ENCODE measurements around the gene GPR146. TPM values are rescaled to one million over a fixed set of nuclear protein-coding genes. Genes with fewer than 3 reads are reported as not detected.
A peak's percentile ranks its signal among the peaks of the same experiment; 100 is the strongest.
"Not testable (repeated sequence)": the region's sequence is repeated elsewhere in the genome, so short reads cannot be mapped to it uniquely, and the experiment has no call there.

Gene GPR146
- total and polyA plus RNA-seq, 9 donors: 2.3 to 4.8 (median 3.2) TPM

GRCh38 chr7:1031716-1032455 lies 12.5 kb upstream of the GPR146 start:
- no peaks in the 10 kb centered on the region for H3K27me3 ChIP-seq (ENCODE audit: control insufficient read depth, insufficient read depth, low read length)
- WGBS (ENCODE audit: insufficient coverage): 90% methylated on average over 19 of the region's 33 CpGs
- no peaks in the 10 kb centered on the region for H3K9me3 ChIP-seq (replicated peaks; ENCODE audit: control insufficient read depth, low read depth, low read length)
- no peak overlapping the region for H3K27ac ChIP-seq (ENCODE audit: low read length)
- no peak for DNase-seq
- H3K36me3 ChIP-seq (ENCODE audit: control insufficient read depth, insufficient read depth, low read length): no peaks in the 10 kb centered on the region
- H3K4me3 ChIP-seq (ENCODE audit: low read length): no peak overlapping the region
- H3K4me1 ChIP-seq (ENCODE audit: control insufficient read depth, insufficient read depth, low read length): peaks cover 19% of the 10 kb centered on the region

- DNase-seq: no peak
- H3K4me3 ChIP-seq (ENCODE audit: low read length): no peak overlapping the region
- H3K36me3 ChIP-seq (ENCODE audit: control insufficient read depth, insufficient read depth, low read length): no peaks in the 10 kb centered on the region
- H3K27me3 ChIP-seq (ENCODE audit: control insufficient read depth, insufficient read depth, low read length): no peaks in the 10 kb centered on the region
- no peaks in the 10 kb centered on the region for H3K9me3 ChIP-seq (replicated peaks; ENCODE audit: control insufficient read depth, low read depth, low read length)
- 82% methylated on average over 16 of the region's 25 CpGs for WGBS (ENCODE audit: insufficient coverage)
- H3K4me1 ChIP-seq (ENCODE audit: control insufficient read depth, insufficient read depth, low read length): peaks cover 13% of the 10 kb centered on the region
- H3K27ac ChIP-seq (ENCODE audit: low read length): no peak overlapping the region
These were observed 11.7 kb upstream of the GPR146 start for GRCh38 chr7:1032536-1033181.

GRCh38 chr7:1033546-1034145 lies 10.7 kb upstream of the GPR146 start:
- Histone ChIP-seq H3K4me1 (ENCODE audit: control insufficient read depth, insufficient read depth, low read length) (peaks cover 10% of the 10 kb centered on the region), H3K9me3 (replicated peaks; ENCODE audit: control insufficient read depth, low read depth, low read length) (no peaks in the 10 kb centered on the region), H3K36me3 (ENCODE audit: control insufficient read depth, insufficient read depth, low read length) (no peaks in the 10 kb centered on the region), H3K27ac (ENCODE audit: low read length) (no peak overlapping the region), H3K4me3 (ENCODE audit: low read length) (no peak overlapping the region), H3K27me3 (ENCODE audit: control insufficient read depth, insufficient read depth, low read length) (no peaks in the 10 kb centered on the region)
- 84% methylated on average over 16 of the region's 20 CpGs for WGBS (ENCODE audit: insufficient coverage)
- DNase-seq: no peak

- H3K27ac ChIP-seq (ENCODE audit: low read length); H3K9me3 ChIP-seq (replicated peaks; ENCODE audit: control insufficient read depth, low read depth, low read length); H3K27me3 ChIP-seq (ENCODE audit: control insufficient read depth, insufficient read depth, low read length); DNase-seq; H3K4me1 ChIP-seq (ENCODE audit: control insufficient read depth, insufficient read depth, low read length); H3K36me3 ChIP-seq (ENCODE audit: control insufficient read depth, insufficient read depth, low read length); H3K4me3 ChIP-seq (ENCODE audit: low read length): not testable (repeated sequence)
- no CpG with 5 or more reads among the region's 1 CpG for WGBS (ENCODE audit: insufficient coverage)
These were observed 9.6 kb upstream of the GPR146 start for GRCh38 chr7:1034769-1035168.

GRCh38 chr7:1036164-1036928 lies 8.0 kb upstream of the GPR146 start:
- DNase-seq; H3K27ac ChIP-seq (ENCODE audit: low read length); H3K27me3 ChIP-seq (ENCODE audit: control insufficient read depth, insufficient read depth, low read length); H3K4me3 ChIP-seq (ENCODE audit: low read length); H3K9me3 ChIP-seq (replicated peaks; ENCODE audit: control insufficient read depth, low read depth, low read length); H3K36me3 ChIP-seq (ENCODE audit: control insufficient read depth, insufficient read depth, low read length): not testable (repeated sequence)
- H3K4me1 ChIP-seq (ENCODE audit: control insufficient read depth, insufficient read depth, low read length): peaks cover 11% of the 10 kb centered on the region
- 98% methylated on average over 15 of the region's 40 CpGs for WGBS (ENCODE audit: insufficient coverage)

- WGBS (ENCODE audit: insufficient coverage): 100% methylated on average over 1 of the region's 1 CpG
- not testable (repeated sequence) for H3K27ac ChIP-seq (ENCODE audit: low read length); DNase-seq; H3K9me3 ChIP-seq (replicated peaks; ENCODE audit: control insufficient read depth, low read depth, low read length); H3K36me3 ChIP-seq (ENCODE audit: control insufficient read depth, insufficient read depth, low read length); H3K4me3 ChIP-seq (ENCODE audit: low read length); H3K27me3 ChIP-seq (ENCODE audit: control insufficient read depth, insufficient read depth, low read length)
- peaks cover 42% of the 10 kb centered on the region for H3K4me1 ChIP-seq (ENCODE audit: control insufficient read depth, insufficient read depth, low read length)
These were observed 4.1 kb upstream of the GPR146 start for GRCh38 chr7:1040233-1040632.

- Histone ChIP-seq H3K4me3 (ENCODE audit: low read length) (no peak overlapping the region), H3K9me3 (replicated peaks; ENCODE audit: control insufficient read depth, low read depth, low read length) (no peaks in the 10 kb centered on the region), H3K27me3 (ENCODE audit: control insufficient read depth, insufficient read depth, low read length) (no peaks in the 10 kb centered on the region), H3K4me1 (ENCODE audit: control insufficient read depth, insufficient read depth, low read length) (peaks cover 48% of the 10 kb centered on the region), H3K36me3 (ENCODE audit: control insufficient read depth, insufficient read depth, low read length) (no peaks in the 10 kb centered on the region), H3K27ac (ENCODE audit: low read length) (no peak overlapping the region)
- DNase-seq: peak; percentile 93
- WGBS (ENCODE audit: insufficient coverage): 10% methylated on average over 15 of the region's 16 CpGs
These were observed 3.6 kb upstream of the GPR146 start for GRCh38 chr7:1040790-1041189.

- Histone ChIP-seq H3K27me3 (ENCODE audit: control insufficient read depth, insufficient read depth, low read length) (no peaks in the 10 kb centered on the region), H3K4me3 (ENCODE audit: low read length) (no peak overlapping the region), H3K27ac (ENCODE audit: low read length) (no peak overlapping the region), H3K36me3 (ENCODE audit: control insufficient read depth, insufficient read depth, low read length) (no peaks in the 10 kb centered on the region), H3K4me1 (ENCODE audit: control insufficient read depth, insufficient read depth, low read length) (peaks cover 48% of the 10 kb centered on the region), H3K9me3 (replicated peaks; ENCODE audit: control insufficient read depth, low read depth, low read length) (no peaks in the 10 kb centered on the region)
- DNase-seq: no peak
- WGBS (ENCODE audit: insufficient coverage): 61% methylated on average over 30 of the region's 40 CpGs
These were observed 2.5 kb upstream of the GPR146 start for GRCh38 chr7:1041551-1042491.

GRCh38 chr7:1042492-1042833 lies 1.9 kb upstream of the GPR146 start:
- DNase-seq: no peak
- no peaks in the 10 kb centered on the region for H3K36me3 ChIP-seq (ENCODE audit: control insufficient read depth, insufficient read depth, low read length)
- 92% methylated on average over 2 of the region's 7 CpGs for WGBS (ENCODE audit: insufficient coverage)

More at GRCh38 chr7:1042492-1042833, 1.9 kb upstream of the GPR146 start:
- Histone ChIP-seq H3K4me3 (ENCODE audit: low read length) (no peak overlapping the region), H3K4me1 (ENCODE audit: control insufficient read depth, insufficient read depth, low read length) (peaks cover 50% of the 10 kb centered on the region), H3K27ac (ENCODE audit: low read length) (no peak overlapping the region), H3K27me3 (ENCODE audit: control insufficient read depth, insufficient read depth, low read length) (no peaks in the 10 kb centered on the region), H3K9me3 (replicated peaks; ENCODE audit: control insufficient read depth, low read depth, low read length) (no peaks in the 10 kb centered on the region)
